Endodermal cell (in vitro differentiated cells): Measurements from ENCODE around the gene CTRB2. TPM values are rescaled to one million over a fixed set of nuclear protein-coding genes. Genes with fewer than 3 reads are reported as not detected.
"Not testable (repeated sequence)": the region's sequence is repeated elsewhere in the genome, so short reads cannot be mapped to it uniquely, and the experiment has no call there.

Experiments used
- DNase-seq: peaks from one replicate; pipeline ENCODE4 v3.0.0-alpha.2; 2017
- H3K27ac ChIP-seq: 2 replicates; pipeline ENCODE4 v1.5.1; 2013; ENCODE audit warnings: mild to moderate bottlenecking, low read depth, low read length, moderate library complexity
- H3K27me3 ChIP-seq: 2 replicates; pipeline ENCODE4 v1.6.1; 2013; ENCODE audit warnings: mild to moderate bottlenecking, low read length, moderate library complexity; ENCODE audit not compliant: insufficient read depth, control insufficient read depth, poor library complexity, severe bottlenecking
- H3K36me3 ChIP-seq: 2 replicates; pipeline ENCODE4 v1.7.0; 2013; ENCODE audit warnings: mild to moderate bottlenecking, low read length, moderate library complexity; ENCODE audit not compliant: control insufficient read depth, insufficient read depth
- H3K4me1 ChIP-seq: one replicate; pipeline ENCODE4 v1.7.0; 2013; ENCODE audit warnings: low read length; ENCODE audit not compliant: control insufficient read depth, insufficient read depth
- H3K4me3 ChIP-seq: 2 replicates; pipeline ENCODE4 v1.5.1; 2013; ENCODE audit warnings: mild to moderate bottlenecking, low read length, moderate library complexity
- H3K9ac ChIP-seq: 2 replicates; pipeline ENCODE4 v1.6.1; 2013; ENCODE audit warnings: mild to moderate bottlenecking, low read length, moderate library complexity; ENCODE audit not compliant: poor library complexity, severe bottlenecking; ENCODE audit errors: extremely low read depth
- H3K9me3 ChIP-seq: 2 replicates; pipeline ENCODE4 v1.6.1; 2013; ENCODE audit warnings: mild to moderate bottlenecking, low read length, moderate library complexity; ENCODE audit not compliant: control insufficient read depth
- H3K27ac Mint-ChIP-seq: 2 replicates; pipeline ENCODE4 v1.8.0; 2020; ENCODE audit warnings: mixed read lengths
- H3K27me3 Mint-ChIP-seq: 2 replicates; pipeline ENCODE4 v1.8.0; 2021; ENCODE audit warnings: mild to moderate bottlenecking, mixed read lengths; ENCODE audit not compliant: insufficient read depth
- H3K36me3 Mint-ChIP-seq: 2 replicates; pipeline ENCODE4 v1.8.0; 2020; ENCODE audit warnings: low read depth, mixed read lengths
- H3K4me1 Mint-ChIP-seq: 2 replicates; pipeline ENCODE4 v1.8.0; 2020; ENCODE audit warnings: mixed read lengths
- H3K4me3 Mint-ChIP-seq: 2 replicates; pipeline ENCODE4 v1.8.0; 2020; ENCODE audit warnings: mild to moderate bottlenecking, moderate library complexity, mixed read lengths
- H3K9me3 Mint-ChIP-seq: 2 replicates; pipeline ENCODE4 v1.8.0; 2020; ENCODE audit warnings: mild to moderate bottlenecking, mixed read lengths
- CTCF ChIP-seq: fragments of 200-600 bp; sonication (generic); conservative IDR thresholded peaks from 2 replicates; pipeline ENCODE4 v1.5.0; 2021; ENCODE audit warnings: antibody characterized with exemption, mild to moderate bottlenecking
- WGBS, 2 experiments: methylation state at CpG; one replicate each; pipeline versions ENCODE4 v1.1.5 to v1.1.7; 2013; ENCODE audit warnings: missing lambda C conversion rate in 2 of 2, mixed read lengths in 1 of 2; ENCODE audit not compliant: insufficient coverage in 1 of 2, insufficient read length in 1 of 2; 5-methylcytosine and 5-hydroxymethylcytosine counted together
- total RNA-seq, 2 donors: library from RNA; stranded (reverse); fragmentation: NEBNext Ultra II Directional in 1 of 2; extraction: Animal tissue kit (Norgen Biotek cat#: 25700) in 1 of 2; gene quantifications; 2 replicates in 1 of 2; 3 replicates in 1 of 2; pipeline ENCODE4 v1.2.1, GENCODE V29; 2021

Gene CTRB2
- total RNA-seq, 2 donors from 2014 or later = not detected

GRCh38 chr16:75204905-75205304, 2.1 kb downstream of the CTRB2 start:
- H3K9me3 Mint-ChIP-seq, H3K27me3 ChIP-seq, H3K4me3 Mint-ChIP-seq, H3K27ac ChIP-seq, H3K9ac ChIP-seq, H3K27me3 Mint-ChIP-seq, DNase-seq, H3K4me1 ChIP-seq, H3K36me3 ChIP-seq, H3K27ac Mint-ChIP-seq, H3K9me3 ChIP-seq, H3K4me3 ChIP-seq, H3K36me3 Mint-ChIP-seq: not testable (repeated sequence)
- no CpG with 5 or more reads among the region's 20 CpGs for WGBS, 2 experiments
- H3K4me1 Mint-ChIP-seq = peaks cover 12% of the 10 kb centered on the region

- no peak for TF ChIP-seq CTCF
- H3K4me3 Mint-ChIP-seq = no peak overlapping the region
- H3K4me1 Mint-ChIP-seq = peaks cover 12% of the 10 kb centered on the region
- H3K36me3 Mint-ChIP-seq = no peaks in the 10 kb centered on the region
- H3K4me1 ChIP-seq = no peaks in the 10 kb centered on the region
- H3K4me3 ChIP-seq = no peak overlapping the region
- H3K9me3 ChIP-seq = no peaks in the 10 kb centered on the region
- WGBS, 2 experiments = 96 to 100% methylated on average over 2 to 4 of the region's 6 CpGs
- H3K27me3 Mint-ChIP-seq = no peaks in the 10 kb centered on the region
- H3K9me3 Mint-ChIP-seq = no peaks in the 10 kb centered on the region
- no peak overlapping the region for H3K27ac ChIP-seq
- no peak overlapping the region for H3K9ac ChIP-seq
- H3K27me3 ChIP-seq = no peaks in the 10 kb centered on the region
- no peak for DNase-seq
- no peaks in the 10 kb centered on the region for H3K36me3 ChIP-seq
- H3K27ac Mint-ChIP-seq = peak overlapping the region; percentile 72
Measured at GRCh38 chr16:75204410-75204758, 2.6 kb downstream of the CTRB2 start.

GRCh38 chr16:75203667-75204409, 3.1 kb downstream of the CTRB2 start:
- peak; percentile 43 for TF ChIP-seq CTCF
- H3K27me3 ChIP-seq = no peaks in the 10 kb centered on the region
- H3K4me1 Mint-ChIP-seq = peaks cover 12% of the 10 kb centered on the region
- no peak overlapping the region for H3K4me3 Mint-ChIP-seq
- no peaks in the 10 kb centered on the region for H3K9me3 Mint-ChIP-seq
- H3K36me3 Mint-ChIP-seq = no peaks in the 10 kb centered on the region
- no peaks in the 10 kb centered on the region for H3K4me1 ChIP-seq
- H3K4me3 ChIP-seq = no peak overlapping the region
- no peaks in the 10 kb centered on the region for H3K9me3 ChIP-seq
- H3K27ac Mint-ChIP-seq = peak overlapping the region; percentile 72
- no peaks in the 10 kb centered on the region for H3K27me3 Mint-ChIP-seq
- H3K27ac ChIP-seq = no peak overlapping the region
- 80% methylated on average over 10 to 13 of the region's 13 CpGs for WGBS, 2 experiments
- DNase-seq = peak; percentile 69
- no peaks in the 10 kb centered on the region for H3K36me3 ChIP-seq
- H3K9ac ChIP-seq = no peak overlapping the region

- DNase-seq = peak; percentile 55
- 96% methylated on average over 10 to 12 of the region's 12 CpGs for WGBS, 2 experiments
- Mint-ChIP-seq H3K36me3 (no peaks in the 10 kb centered on the region), H3K27ac (no peak overlapping the region), H3K27me3 (no peaks in the 10 kb centered on the region), H3K9me3 (no peaks in the 10 kb centered on the region), H3K4me3 (no peak overlapping the region), H3K4me1 (peaks cover 12% of the 10 kb centered on the region)
- H3K36me3 ChIP-seq = no peaks in the 10 kb centered on the region
- no peaks in the 10 kb centered on the region for H3K4me1 ChIP-seq
- no peaks in the 10 kb centered on the region for H3K9me3 ChIP-seq
- H3K9ac ChIP-seq = no peak overlapping the region
- no peak overlapping the region for H3K4me3 ChIP-seq
- no peak overlapping the region for H3K27ac ChIP-seq
- H3K27me3 ChIP-seq = no peaks in the 10 kb centered on the region
- no peak for TF ChIP-seq CTCF
Measured at GRCh38 chr16:75203096-75203495, 3.9 kb downstream of the CTRB2 start.
